Measurements from ENCODE around the gene CAMKK2.
"Not testable (repeated sequence)": the region's sequence is repeated elsewhere in the genome, so short reads cannot be mapped to it uniquely, and the experiment has no call there.

CAMKK2 gene

DNA sequence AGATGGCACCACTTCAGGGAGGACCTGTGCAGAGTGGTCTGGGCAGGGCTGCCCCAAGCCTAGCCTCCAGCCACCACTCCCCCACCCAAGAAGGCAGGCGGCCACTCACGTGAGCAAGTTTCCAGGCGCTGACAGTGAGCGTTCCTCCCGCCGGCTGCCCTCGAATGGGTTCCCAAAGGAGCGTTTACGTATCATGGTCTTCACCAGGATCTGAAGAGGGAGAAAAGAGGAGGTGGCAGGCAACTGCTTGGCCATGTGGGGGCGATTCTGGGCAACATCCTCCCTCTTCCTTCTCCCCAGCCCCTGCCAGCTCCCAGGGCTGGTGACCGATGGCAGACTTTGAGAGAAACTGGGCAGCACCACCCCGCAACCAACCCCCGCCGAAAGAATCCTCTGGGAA lies 51.5 kb downstream of the CAMKK2 start:
- DNase-seq, result no peak

DNA sequence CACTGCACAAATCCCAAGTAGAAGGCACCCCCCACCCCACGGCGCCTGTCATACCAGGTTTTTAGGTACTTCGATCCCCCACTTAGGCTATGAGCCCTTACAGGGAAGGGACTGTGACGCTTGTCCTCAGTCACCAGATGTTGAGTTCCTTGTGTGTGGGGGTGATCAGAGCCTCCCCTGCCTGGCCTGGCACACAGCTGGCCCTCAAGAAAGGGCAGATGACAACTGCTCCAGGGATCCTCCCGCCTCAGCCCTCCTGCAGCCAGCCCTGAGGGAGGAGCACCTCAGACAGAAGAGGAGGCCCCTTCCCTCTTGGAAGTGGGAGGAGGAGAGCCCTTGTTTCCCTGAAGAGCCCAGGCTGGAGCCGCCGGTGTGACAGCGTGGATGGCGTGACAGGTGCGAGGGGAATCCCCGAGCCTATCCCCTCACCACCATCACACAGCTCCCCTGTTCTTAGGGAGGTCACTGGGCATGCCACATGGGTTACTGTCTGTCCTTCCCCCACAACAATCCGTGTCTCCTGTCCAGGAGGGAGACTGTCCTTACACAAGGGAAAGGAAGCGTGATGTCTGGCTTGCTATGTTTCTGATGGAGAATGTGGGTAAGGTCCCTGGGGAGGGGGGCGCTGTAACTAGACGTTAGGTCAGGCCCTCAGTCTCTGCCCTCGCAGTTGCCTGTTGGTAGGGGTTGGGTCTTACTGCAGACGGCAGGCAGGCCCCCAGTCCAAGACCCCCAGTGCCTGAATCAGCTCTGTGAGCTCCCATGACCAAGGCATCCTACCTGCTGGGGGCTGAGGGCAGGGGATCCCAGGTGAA lies 55.1 kb downstream of the CAMKK2 start:
- DNase-seq, result no peak

DNA sequence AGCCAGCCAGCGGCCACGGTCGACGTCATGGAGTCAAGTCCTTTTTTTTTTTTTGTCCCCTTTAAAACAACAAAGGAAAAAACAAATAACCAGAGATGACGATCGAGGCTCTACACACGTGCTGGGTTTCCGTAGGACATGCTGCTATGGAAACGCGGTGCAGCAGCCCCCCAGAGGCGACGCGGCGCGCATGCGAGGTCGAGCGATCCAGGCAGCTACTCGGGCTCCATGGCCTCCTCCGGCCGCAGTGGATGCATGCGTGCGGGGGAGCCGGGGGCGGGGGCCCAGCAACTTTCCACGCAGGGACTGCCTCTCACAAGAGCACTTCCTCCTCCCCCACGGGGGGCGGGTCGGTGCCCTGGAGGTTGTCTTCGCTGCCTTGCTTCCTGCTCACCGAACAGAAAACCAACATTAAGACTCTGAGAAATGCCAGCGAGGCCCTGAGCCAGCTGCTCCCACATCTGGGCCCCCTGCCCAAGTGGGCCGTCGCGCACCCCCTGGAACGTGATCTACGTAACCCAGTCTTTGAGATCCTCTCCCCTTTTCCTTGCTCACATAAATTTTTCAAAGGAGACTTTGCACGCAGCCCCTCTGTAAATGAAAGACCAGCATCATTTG lies 55.9 kb downstream of the CAMKK2 start:
- DNase-seq, result peak; percentile 82 to 94 (median 89)

DNA sequence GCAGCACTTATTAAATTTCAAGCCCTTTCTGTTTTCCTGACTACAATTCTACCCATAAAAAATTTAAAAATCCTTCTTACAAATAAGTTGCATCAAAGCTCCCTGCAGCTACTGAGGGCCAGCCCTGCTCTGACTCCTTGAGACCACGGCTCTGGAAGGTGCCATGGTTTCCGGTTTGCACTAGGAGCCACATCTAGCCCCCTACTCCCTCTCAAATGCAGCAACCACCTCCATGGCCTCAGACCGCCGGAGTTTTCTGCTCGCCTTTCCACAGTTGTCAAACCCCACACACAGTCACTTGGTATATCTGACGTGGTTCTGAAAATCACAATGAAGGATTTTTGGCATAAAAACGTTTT lies 56.5 kb downstream of the CAMKK2 start:
- no peak for DNase-seq

DNA sequence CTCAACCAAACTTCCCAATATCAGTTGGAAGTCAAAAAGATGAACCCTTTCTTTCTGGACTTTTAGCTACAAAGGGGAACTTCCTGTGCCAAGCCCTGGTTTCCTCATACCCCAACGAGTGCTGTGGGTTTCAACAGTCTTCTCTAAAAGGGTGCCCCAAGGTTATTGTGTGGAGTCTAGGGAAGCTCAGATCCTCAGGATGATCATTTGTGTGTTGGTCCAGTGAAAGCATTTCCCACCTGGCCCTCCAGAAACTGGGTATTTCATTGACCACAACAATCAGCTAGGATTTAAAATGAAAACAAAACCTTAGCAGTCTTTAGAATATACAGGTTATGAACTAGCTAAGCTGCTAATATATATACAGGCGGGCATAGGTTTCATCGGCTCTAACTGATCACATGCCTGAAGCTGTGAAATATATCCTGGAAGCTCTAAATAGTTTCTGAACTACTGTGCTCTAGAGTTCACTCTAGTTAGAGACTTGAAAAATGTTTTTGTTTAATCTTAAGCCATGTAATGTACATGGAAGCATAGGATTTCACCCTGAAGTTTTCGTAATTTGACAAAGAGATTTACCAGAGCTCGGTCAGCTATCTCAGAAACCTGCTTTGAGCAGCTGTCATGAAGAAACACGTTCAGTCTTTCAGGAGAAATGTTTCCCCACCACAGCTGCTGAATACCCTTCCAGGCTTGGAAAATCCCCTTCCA lies 57.0 kb downstream of the CAMKK2 start:
- DNase-seq, result no peak

GRCh38 chr12:121238604-121239350 lies 57.7 kb downstream of the CAMKK2 start:
- DNase-seq, result no peak

- no peak for DNase-seq
These were observed 58.4 kb downstream of the CAMKK2 start for GRCh38 chr12:121238086-121238485.

DNA sequence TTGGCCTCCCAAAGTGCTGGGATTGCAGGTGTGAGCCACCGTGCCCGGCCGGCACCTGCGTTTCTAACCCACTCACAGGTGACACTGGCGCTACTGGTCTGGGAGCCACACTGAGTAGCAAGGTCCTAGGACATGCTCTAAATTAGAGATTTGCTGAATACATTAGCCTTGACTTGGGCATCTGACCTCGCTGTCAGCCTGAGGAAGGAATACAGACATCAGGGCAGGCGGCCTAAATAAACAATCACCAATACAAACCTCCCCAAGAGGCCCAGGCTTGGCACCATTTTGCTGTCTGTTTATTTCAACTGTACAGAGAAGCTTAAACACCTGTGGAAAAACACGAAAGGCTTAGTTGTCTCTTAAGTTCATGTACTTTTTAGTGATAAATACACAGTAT lies 59.1 kb downstream of the CAMKK2 start:
- no peak for DNase-seq

- no peak for DNase-seq
These were observed 59.7 kb downstream of the CAMKK2 start for GRCh38 chr12:121236776-121237175.

DNA sequence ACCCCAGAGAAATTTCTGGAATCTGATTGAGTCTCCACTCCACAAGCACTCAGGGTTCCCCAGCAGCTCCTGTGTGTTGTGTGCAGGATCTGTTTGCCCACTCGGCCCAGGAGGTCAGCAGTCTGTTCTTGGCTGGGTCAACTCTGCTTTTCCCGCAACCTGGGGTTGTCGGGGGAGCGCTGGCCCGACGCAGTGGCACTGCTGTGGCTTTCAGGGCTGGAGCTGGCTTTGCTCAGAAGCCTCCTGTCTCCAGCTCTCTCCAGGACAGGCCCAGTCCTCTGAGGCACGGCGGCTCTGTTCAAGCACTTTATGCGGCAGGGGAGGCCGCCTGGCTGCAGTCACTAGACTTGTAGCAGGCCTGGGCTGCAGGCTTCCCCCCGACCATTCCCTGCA lies 62.9 kb downstream of the CAMKK2 start:
- DNase-seq, result no peak

GRCh38 chr12:121232977-121233627 lies 63.4 kb downstream of the CAMKK2 start:
- no peak for DNase-seq

DNA sequence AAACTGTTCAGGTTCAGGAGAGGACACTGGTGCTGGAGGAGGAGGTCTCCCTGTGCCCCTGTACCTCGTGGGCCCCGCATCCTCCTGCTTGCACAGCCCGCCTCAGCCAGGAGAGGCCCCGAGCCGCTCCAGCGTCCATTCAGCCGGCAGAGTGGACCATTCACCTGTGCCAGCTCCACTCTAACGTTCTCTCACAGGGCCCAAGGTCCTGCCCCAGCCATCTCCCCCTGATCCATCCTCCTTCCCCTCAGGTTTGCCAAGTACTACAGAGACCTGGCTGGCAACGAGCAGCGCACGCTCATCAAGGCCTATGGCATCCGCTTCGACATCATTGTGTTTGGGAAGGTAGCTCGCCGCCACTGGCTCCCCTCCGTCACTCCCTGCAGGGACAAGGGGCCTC lies 64.3 kb downstream of the CAMKK2 start:
- DNase-seq, result no peak

DNA sequence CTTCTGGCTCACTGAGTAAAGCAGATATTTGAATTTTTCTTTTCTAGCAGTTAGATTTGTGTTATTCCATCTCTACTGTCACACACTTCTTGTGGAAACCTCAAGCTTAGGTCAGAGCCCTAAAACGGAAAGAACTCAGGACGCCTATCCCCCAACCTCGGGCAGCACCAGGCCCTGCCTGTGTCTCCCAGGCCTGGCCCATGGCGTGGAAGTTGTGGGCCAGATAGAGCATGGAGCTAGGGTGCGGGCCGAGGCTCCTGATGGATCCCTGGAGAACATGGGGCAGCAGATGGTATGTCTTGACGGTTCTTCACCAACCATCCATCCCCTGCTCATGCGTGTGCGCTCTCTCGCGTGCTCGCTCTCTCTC lies 66.0 kb downstream of the CAMKK2 start:
- DNase-seq, result no peak

DNA sequence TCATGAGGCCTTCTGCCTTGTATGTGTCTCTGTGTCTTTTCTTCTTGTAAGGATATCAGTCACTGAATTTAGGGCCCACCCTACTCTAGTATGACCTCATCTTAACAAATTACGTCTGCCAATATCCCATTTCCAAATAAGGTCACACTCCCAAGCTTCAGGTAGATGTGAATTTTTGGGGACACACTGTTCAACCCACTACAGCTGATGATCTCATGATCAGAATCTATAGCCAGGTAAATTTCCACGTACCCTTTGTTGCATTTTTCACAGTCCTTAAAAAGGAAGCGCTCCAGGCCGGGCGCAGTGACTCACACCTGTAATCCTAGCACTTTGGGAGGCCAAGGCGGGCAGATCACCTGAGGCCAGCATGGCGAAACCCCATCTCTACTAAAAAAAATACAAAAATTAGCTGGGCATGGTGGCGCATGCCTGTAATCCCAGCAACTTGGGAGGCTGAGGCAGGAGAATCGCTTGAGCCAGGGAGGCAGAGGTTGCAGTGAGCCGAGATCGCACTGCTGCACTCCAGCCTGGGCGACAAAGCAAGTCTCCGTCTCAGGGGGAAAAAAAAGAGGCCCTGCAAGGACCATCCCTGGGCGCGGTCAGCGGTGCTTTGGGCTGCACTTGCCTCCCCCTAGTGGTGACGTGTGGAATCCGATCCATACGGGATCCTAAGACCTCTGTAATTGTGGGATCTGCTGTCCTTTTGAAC lies 66.5 kb downstream of the CAMKK2 start:
- DNase-seq, result peak in 4 of 5 donors; percentile 41 to 52 (median 46)

- no peak for DNase-seq
These were observed 67.4 kb downstream of the CAMKK2 start for GRCh38 chr12:121228919-121229665.

- DNase-seq, result no peak
These were observed 69.2 kb downstream of the CAMKK2 start for GRCh38 chr12:121227294-121227693.

GRCh38 chr12:121226871-121227270 lies 69.6 kb downstream of the CAMKK2 start:
- DNase-seq, result not testable (repeated sequence)

DNA sequence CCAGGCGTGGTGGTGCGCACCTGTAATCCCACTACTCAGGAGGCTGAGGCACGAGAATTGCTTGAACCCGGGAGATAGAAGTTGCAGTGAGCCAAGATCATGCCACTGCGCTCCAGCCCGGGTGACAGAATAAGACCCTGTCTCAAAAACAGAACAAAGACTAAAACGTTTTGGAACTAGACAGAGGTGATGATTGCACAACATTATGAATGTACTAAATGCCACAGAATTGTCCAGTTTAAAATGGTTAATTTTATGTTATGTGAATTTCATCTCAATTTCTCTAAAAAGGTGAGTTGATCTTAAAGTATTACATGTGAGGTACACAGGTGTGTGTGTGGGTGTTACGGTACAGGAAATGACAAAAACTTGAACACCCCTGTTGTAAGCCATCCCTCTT lies 70.1 kb downstream of the CAMKK2 start:
- DNase-seq, result no peak

- peak in 3 of 5 donors; percentile 29 to 85 (median 30) for DNase-seq
These were observed 71.9 kb downstream of the CAMKK2 start for GRCh38 chr12:121224591-121224990.

GRCh38 chr12:121223292-121224285 lies 72.9 kb downstream of the CAMKK2 start:
- peak in 2 of 5 donors; percentile 21 to 81 for DNase-seq

All from T-helper 1 cell (primary cell).